ENCODE results near the gene PRPF4. TPM values are rescaled to one million over a fixed set of nuclear protein-coding genes. Genes with fewer than 3 reads are reported as not detected.
A peak's percentile ranks its signal among the peaks of the same experiment; 100 is the strongest.
"Not testable (repeated sequence)": the region's sequence is repeated elsewhere in the genome, so short reads cannot be mapped to it uniquely, and the experiment has no call there.

PRPF4 gene
- total and polyA plus RNA-seq, 8 donors: 3.2 to 25.0 (median 9.9) TPM

DNA sequence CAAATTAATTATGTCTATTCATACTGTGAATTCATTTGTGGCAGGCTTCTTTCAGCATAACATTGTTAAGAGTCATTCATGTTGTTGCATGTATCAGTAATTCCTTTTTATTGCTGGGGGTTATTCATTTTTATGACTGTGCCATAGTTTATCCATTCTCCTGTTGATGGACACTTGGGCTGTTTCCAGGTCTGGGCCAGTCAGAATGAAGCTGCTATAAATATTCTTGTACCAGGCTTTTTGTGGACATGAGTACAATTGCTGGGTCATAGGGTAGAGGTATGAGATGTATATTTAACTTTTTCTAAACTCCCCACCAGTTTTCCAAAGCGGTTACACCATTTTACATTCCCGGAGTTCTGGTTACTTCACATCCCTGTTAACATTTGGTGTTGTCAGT lies 13.6 kb downstream of the PRPF4 start:
- H3K27ac ChIP-seq: no peak overlapping the region
- peaks cover 71 to 100% (median 98%) of the 10 kb centered on the region in 4 donors for H3K36me3 ChIP-seq
- WGBS, 5 donors: 88 to 99% (median 98%) methylated on average over 2 of the region's 2 CpGs
- TF ChIP-seq POLR2A (IDR thresholded peaks at IDR 0.05): no peak
- TF ChIP-seq, protein P1, sequence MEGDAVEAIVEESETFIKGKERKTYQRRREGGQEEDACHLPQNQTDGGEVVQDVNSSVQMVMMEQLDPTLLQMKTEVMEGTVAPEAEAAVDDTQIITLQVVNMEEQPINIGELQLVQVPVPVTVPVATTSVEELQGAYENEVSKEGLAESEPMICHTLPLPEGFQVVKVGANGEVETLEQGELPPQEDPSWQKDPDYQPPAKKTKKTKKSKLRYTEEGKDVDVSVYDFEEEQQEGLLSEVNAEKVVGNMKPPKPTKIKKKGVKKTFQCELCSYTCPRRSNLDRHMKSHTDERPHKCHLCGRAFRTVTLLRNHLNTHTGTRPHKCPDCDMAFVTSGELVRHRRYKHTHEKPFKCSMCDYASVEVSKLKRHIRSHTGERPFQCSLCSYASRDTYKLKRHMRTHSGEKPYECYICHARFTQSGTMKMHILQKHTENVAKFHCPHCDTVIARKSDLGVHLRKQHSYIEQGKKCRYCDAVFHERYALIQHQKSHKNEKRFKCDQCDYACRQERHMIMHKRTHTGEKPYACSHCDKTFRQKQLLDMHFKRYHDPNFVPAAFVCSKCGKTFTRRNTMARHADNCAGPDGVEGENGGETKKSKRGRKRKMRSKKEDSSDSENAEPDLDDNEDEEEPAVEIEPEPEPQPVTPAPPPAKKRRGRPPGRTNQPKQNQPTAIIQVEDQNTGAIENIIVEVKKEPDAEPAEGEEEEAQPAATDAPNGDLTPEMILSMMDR (IDR thresholded peaks at IDR 0.05): no peak
- no peak for TF ChIP-seq EP300 (IDR thresholded peaks at IDR 0.05)
- TF ChIP-seq POLR2AphosphoS5 (IDR thresholded peaks at IDR 0.05): no peak
- intact Hi-C loops (cut with DNase I; ENCODE audit: low total_unique reads): no loop called here
- no peaks in the 10 kb centered on the region for H3K27me3 ChIP-seq
- no peaks in the 10 kb centered on the region for H3K9me3 ChIP-seq
- no peak overlapping the region for H3K4me3 ChIP-seq
- no peak for DNase-seq
- no peaks in the 10 kb centered on the region for H3K4me1 ChIP-seq

DNA sequence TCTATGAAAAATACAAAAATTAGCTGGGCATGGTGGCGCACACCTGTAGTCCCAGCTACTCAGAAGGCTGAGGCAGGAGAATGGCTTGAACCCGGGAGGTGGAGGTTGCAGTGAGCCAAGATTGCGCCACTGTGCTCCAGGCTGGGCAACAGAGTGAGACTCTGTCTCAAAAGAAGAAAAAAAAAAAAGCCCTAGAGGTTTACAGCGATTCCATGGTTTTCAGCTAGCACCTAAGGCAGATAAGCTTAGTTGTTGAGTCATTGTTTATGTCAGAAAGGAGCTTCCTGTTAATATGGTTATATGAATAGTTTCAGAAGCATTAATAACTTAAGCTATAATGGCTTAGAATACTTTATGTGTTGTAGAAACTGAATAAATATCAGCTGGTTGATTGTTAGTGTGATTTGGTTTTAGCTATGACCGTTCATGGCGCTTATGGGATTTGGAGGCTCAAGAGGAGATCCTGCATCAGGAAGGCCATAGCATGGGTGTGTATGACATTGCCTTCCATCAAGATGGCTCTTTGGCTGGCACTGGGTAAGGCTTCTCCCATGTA lies 14.7 kb downstream of the PRPF4 start:
- no peaks in the 10 kb centered on the region for H3K27me3 ChIP-seq

DNA sequence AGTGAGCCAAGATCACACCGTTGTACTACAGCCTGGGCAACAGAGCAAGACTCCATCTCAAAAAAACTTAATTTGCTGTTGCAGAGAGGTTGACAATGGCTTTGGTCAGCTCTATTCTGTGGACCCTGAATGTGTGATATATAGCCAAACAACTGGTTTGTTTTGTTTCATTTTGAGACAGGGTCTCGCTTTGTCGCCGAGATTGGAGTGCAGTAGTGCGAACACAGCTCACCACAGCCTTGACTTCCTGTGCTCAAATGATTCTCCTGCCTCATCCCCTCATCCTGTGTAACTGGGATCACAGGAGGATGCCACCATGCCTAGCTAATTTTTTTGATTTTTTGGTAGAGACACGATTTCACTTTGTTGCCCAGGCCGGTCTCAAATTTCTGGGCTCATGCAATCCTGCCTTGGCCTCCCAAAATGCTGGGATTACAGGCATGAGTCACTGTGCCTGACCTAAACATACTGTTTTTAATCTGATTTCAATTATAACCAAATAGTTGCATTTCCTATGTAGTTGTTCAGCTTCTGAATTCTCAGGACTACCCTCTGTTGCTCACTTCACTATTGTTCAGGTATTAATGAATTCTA lies 17.9 kb downstream of the PRPF4 start:
- Histone ChIP-seq H3K27ac (peak overlapping the region in 1 of 5 donors; percentile 22), H3K4me3 (no peak overlapping the region), H3K27me3 (no peaks in the 10 kb centered on the region), H3K9me3 (no peaks in the 10 kb centered on the region), H3K4me1 (no peaks in the 10 kb centered on the region), H3K36me3 (peaks cover 40 to 58% (median 55%) of the 10 kb centered on the region in 4 donors)
- DNase-seq: no peak
- intact Hi-C loops (cut with DNase I; ENCODE audit: low total_unique reads): no loop called here
- TF ChIP-seq, protein P1 (IDR thresholded peaks at IDR 0.05): no peak
- TF ChIP-seq POLR2AphosphoS5 (IDR thresholded peaks at IDR 0.05) (no peak), EP300 (IDR thresholded peaks at IDR 0.05) (no peak), POLR2A (IDR thresholded peaks at IDR 0.05) (no peak)
- WGBS, 5 donors: 84 to 86% (median 85%) methylated on average over 7 of the region's 7 CpGs

More for the DNA sequence above, 14.7 kb downstream of the PRPF4 start:
- TF ChIP-seq POLR2AphosphoS5 (IDR thresholded peaks at IDR 0.05) (no peak), POLR2A (IDR thresholded peaks at IDR 0.05) (no peak), EP300 (IDR thresholded peaks at IDR 0.05) (no peak)
- TF ChIP-seq, protein P1 (IDR thresholded peaks at IDR 0.05): no peak
- no peaks in the 10 kb centered on the region for H3K9me3 ChIP-seq
- H3K4me1 ChIP-seq: no peaks in the 10 kb centered on the region
- 89 to 96% (median 93%) methylated on average over 6 of the region's 6 CpGs for WGBS, 5 donors
- no peak overlapping the region for H3K27ac ChIP-seq
- intact Hi-C loops (cut with DNase I; ENCODE audit: low total_unique reads): no loop called here
- DNase-seq: no peak
- no peak overlapping the region for H3K4me3 ChIP-seq
- peaks cover 63 to 91% (median 87%) of the 10 kb centered on the region in 4 donors for H3K36me3 ChIP-seq

DNA sequence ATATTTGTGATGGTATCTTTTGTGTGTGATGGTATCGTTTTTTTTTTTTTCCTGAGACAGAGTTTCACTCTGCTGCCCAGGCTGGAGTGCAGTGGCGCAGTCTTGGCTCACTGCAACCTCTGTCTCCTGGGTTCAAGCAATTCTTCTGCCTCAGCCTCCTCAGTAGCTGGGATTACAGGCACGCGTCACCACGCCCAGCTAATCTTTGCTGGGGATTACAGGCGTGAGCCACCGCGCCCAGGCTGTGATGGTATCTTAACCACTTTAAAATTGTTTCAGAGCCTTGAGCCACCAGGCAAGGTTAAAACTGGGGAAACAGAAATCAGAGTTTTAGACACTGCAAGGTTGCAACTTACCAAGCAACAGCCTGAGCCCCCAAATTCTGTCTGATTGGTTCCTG lies 20.8 kb downstream of the PRPF4 start:
- peaks cover 16 to 30% (median 26%) of the 10 kb centered on the region in 4 donors for H3K36me3 ChIP-seq
- H3K27ac ChIP-seq; intact Hi-C loops (cut with DNase I; ENCODE audit: low total_unique reads); H3K9me3 ChIP-seq; H3K27me3 ChIP-seq; DNase-seq; H3K4me3 ChIP-seq: not testable (repeated sequence)
- peaks cover 0 to 13% (median 6%) of the 10 kb centered on the region in 4 donors for H3K4me1 ChIP-seq
- 60 to 72% (median 65%) methylated on average over 8 of the region's 8 CpGs for WGBS, 5 donors

Measured in stomach (tissue), 9 donors.